OCI-LY1 (cell line): ENCODE data around the gene SENP3.

Experiments used
- CTCF ChIP-seq: fragments of 200-600 bp; sonication (generic), shearing (Covaris generic); IDR thresholded peaks from 2 replicates; pipeline ENCODE4 v1.5.1; 2017; ENCODE audit warnings: mild to moderate bottlenecking, antibody characterized with exemption, low read length, moderate library complexity, mixed read lengths
- EZH2 ChIP-seq: fragments of 200-600 bp; sonication (generic), shearing (Covaris generic); IDR thresholded peaks from 2 replicates; pipeline ENCODE4 v1.8.0; 2017; ENCODE audit warnings: borderline replicate concordance, mixed run types, mild to moderate bottlenecking, antibody characterized with exemption, low read length, moderate library complexity, mixed read lengths

GRCh38 chr17:7576432-7576937, 14.8 kb downstream of the SENP3 start:
- TF ChIP-seq CTCF (no peak), EZH2 (no peak)
